Esophagus muscularis mucosa (tissue), 4 donors: ENCODE measurements around the gene DMRTA1. TPM values are rescaled to one million over a fixed set of nuclear protein-coding genes. Genes with fewer than 3 reads are reported as not detected.
"Not testable (repeated sequence)": the region's sequence is repeated elsewhere in the genome, so short reads cannot be mapped to it uniquely, and the experiment has no call there.

Source experiments
- DNase-seq: peaks from one replicate; pipeline ENCODE4 v3.0.0-alpha.2; 2017; ENCODE audit errors: extremely low spot score
- H3K27ac ChIP-seq, 4 donors: fragments of 200-600 bp; sonication (generic); replicated peaks in 1 of 4; 1 replicate in 3 of 4; 2 replicates in 1 of 4; pipeline ENCODE4 v1.5.1; 2016 to 2019; ENCODE audit warnings: mild to moderate bottlenecking in 1 of 4
- H3K27me3 ChIP-seq, 4 donors: fragments of 200-600 bp; sonication (generic); one replicate each; pipeline versions ENCODE4 v1.5.1 to v1.6.0; 2016 to 2019
- H3K36me3 ChIP-seq, 4 donors: fragments of 200-600 bp; sonication (generic); one replicate each; pipeline ENCODE4 v1.5.1; 2016 to 2019
- H3K4me1 ChIP-seq, 4 donors: fragments of 200-600 bp; sonication (generic); one replicate each; pipeline ENCODE4 v1.5.1; 2016 to 2019
- H3K4me3 ChIP-seq, 4 donors: fragments of 200-600 bp; sonication (generic); 1 replicate in 2 of 4; 2 replicates in 2 of 4; pipeline ENCODE4 v1.5.1; 2016 to 2019; ENCODE audit warnings: mild to moderate bottlenecking in 4 of 4, moderate library complexity in 1 of 4
- H3K9me3 ChIP-seq, 4 donors: fragments of 200-600 bp; sonication (generic); 1 replicate in 3 of 4; 2 replicates in 1 of 4; pipeline ENCODE4 v1.5.1; 2016 to 2019
- EP300 ChIP-seq: sonication (generic); formaldehyde crosslinking; IDR thresholded peaks from one replicate; pipeline ENCODE4 v1.6.1; 2017; ENCODE audit warnings: antibody characterized with exemption
- POLR2A ChIP-seq: fragments of 450-650 bp; IDR thresholded peaks from one replicate; pipeline ENCODE4 v1.6.1; 2017; ENCODE audit warnings: antibody characterized with exemption, moderate library complexity, mild to moderate bottlenecking, low read depth
- POLR2AphosphoS5 ChIP-seq, 2 donors: sonication (generic); formaldehyde crosslinking; IDR thresholded peaks; one replicate each; pipeline ENCODE4 v1.6.1; 2017; ENCODE audit warnings: antibody characterized with exemption in 2 of 2
- WGBS: methylation state at CpG from one replicate; pipeline ENCODE4 v1.1.5; 2018; 5-methylcytosine and 5-hydroxymethylcytosine counted together
- intact Hi-C: fragments of 100-400 bp; cut with DNase I; formaldehyde crosslinking; loops from one replicate; pipeline ENCODE4 v1.15.1; 2023
- total RNA-seq, 4 donors: library from RNA; depleted of rRNA; stranded (reverse); fragments of >200 nt; gene quantifications; one replicate each; pipeline versions ENCODE4 v1.1.0 to v1.2.1, GENCODE V29; 2016
- TF ChIP-seq, protein P1 (sequence below), 3 experiments: fragments of 200-600 bp in 2 of 3; fragments of 450-650 bp in 1 of 3; sonication (generic) in 2 of 3; IDR thresholded peaks; one replicate each; pipeline ENCODE4 v1.5.1; 2017 to 2019; ENCODE audit warnings: antibody characterized with exemption in 3 of 3, mild to moderate bottlenecking in 2 of 3, moderate library complexity in 1 of 3

The DMRTA1 gene
- total RNA-seq, 4 donors from 2014 or later: 1.3 to 4.6 (median 4.0) TPM

DNA sequence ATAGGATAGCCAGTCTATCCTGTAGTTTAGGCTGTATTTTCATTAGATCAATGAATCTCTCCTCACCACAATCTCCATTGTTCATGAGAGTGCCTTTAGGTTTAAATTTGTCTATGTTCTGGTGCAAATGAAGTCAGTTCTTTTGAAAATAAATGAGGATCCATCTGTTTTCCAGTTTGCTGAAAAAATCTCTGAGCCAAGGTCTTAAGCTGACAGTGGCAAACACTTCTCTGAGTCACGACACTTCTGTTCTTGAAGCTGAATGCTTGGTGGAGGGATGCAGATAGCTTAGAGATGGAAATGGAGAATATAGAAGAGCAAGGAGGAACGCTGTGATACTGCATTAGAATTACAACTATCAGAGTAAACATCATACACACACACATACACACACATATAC lies 34.9 kb downstream of the DMRTA1 start:
- intact Hi-C loops: no loop called here
- H3K27me3 ChIP-seq: no peaks in the 10 kb centered on the region
- H3K4me3 ChIP-seq: no peak overlapping the region
- H3K36me3 ChIP-seq: no peaks in the 10 kb centered on the region
- 82% methylated on average over 2 of the region's 2 CpGs for WGBS
- no peak overlapping the region for H3K27ac ChIP-seq
- H3K4me1 ChIP-seq: no peaks in the 10 kb centered on the region
- H3K9me3 ChIP-seq: peaks cover 0 to 13% (median 5%) of the 10 kb centered on the region in 4 donors
- TF ChIP-seq POLR2A (no peak), POLR2AphosphoS5 (IDR thresholded peaks at IDR 0.05) (no peak), EP300 (no peak)
- TF ChIP-seq, protein P1, sequence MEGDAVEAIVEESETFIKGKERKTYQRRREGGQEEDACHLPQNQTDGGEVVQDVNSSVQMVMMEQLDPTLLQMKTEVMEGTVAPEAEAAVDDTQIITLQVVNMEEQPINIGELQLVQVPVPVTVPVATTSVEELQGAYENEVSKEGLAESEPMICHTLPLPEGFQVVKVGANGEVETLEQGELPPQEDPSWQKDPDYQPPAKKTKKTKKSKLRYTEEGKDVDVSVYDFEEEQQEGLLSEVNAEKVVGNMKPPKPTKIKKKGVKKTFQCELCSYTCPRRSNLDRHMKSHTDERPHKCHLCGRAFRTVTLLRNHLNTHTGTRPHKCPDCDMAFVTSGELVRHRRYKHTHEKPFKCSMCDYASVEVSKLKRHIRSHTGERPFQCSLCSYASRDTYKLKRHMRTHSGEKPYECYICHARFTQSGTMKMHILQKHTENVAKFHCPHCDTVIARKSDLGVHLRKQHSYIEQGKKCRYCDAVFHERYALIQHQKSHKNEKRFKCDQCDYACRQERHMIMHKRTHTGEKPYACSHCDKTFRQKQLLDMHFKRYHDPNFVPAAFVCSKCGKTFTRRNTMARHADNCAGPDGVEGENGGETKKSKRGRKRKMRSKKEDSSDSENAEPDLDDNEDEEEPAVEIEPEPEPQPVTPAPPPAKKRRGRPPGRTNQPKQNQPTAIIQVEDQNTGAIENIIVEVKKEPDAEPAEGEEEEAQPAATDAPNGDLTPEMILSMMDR (IDR thresholded peaks at IDR 0.05): no peak
- DNase-seq: no peak

DNA sequence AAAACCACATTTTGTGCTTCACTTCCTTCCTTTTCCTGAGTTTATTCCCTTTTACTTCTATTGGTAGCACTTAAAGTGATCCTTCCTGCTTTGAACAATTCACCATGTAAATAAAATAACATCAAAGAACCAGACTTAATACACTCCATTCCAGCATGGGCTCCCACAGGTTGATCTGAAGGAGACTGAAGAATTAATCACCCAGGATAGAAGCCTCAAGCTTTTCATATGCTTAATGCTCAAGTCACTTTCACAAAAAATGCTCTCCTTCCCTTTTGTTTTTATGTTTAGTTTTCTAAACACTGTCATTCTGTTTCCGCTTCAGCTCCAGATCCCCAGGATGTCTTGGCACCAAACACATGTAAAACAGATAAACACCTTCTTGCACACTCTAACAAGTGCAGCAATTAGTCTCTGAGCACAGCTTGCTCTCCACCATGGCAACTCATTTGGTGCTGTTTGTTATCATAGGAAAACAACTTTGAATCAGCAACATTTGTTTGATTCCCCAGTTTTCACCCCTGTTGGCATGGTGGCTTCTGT lies 37.0 kb downstream of the DMRTA1 start:
- 60% methylated on average over 1 of the region's 1 CpG for WGBS
- Histone ChIP-seq H3K27me3 (no peaks in the 10 kb centered on the region), H3K27ac (no peak overlapping the region), H3K4me1 (no peaks in the 10 kb centered on the region), H3K4me3 (no peak overlapping the region), H3K9me3 (peaks cover 0 to 13% (median 5%) of the 10 kb centered on the region in 4 donors), H3K36me3 (no peaks in the 10 kb centered on the region)
- no peak for DNase-seq
- intact Hi-C loops: no loop called here
- TF ChIP-seq POLR2A: no peak
- TF ChIP-seq EP300: no peak
- TF ChIP-seq, protein P1 (IDR thresholded peaks at IDR 0.05): no peak
- TF ChIP-seq POLR2AphosphoS5 (IDR thresholded peaks at IDR 0.05): no peak

DNA sequence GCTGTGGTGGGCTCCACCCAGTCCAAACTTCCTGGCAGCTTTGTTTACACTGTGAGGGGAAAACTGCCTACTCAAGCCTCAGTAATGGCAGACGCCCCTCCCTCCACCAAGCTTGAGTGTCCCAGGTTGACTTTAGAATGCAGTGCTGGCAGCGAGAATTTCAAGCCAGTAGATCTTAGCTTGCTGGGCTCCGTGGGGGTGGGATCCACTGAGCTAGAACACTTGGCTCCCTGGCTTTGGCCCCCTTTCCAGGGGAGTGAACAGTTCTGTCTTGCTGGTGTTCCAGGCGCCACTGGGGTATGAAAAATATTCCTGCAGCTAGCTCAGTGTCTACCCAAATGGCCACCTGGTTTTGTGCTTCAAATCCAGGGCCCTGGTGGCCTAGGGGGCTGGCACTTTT lies 49.6 kb downstream of the DMRTA1 start:
- H3K36me3 ChIP-seq, DNase-seq, H3K4me3 ChIP-seq, H3K4me1 ChIP-seq, H3K27me3 ChIP-seq, H3K9me3 ChIP-seq, intact Hi-C loops, H3K27ac ChIP-seq: not testable (repeated sequence)
- WGBS: 66% methylated on average over 2 of the region's 4 CpGs
